Sigmoid colon (tissue), 4 donors: ENCODE measurements around the gene TTC33.

Source experiments
- EP300 ChIP-seq, 4 donors: sonication (generic); formaldehyde crosslinking; IDR thresholded peaks; one replicate each; pipeline ENCODE4 v1.6.1; 2017; ENCODE audit warnings: antibody characterized with exemption in 4 of 4
- TF ChIP-seq, protein P1 (sequence below), 4 experiments: fragments of 450-650 bp in 3 of 4; fragments of 200-600 bp in 1 of 4; IDR thresholded peaks; one replicate each; pipeline ENCODE4 v1.5.1; 2016 to 2019; ENCODE audit warnings: antibody characterized with exemption in 4 of 4, mild to moderate bottlenecking in 3 of 4, moderate library complexity in 2 of 4

- TF ChIP-seq, protein P1, sequence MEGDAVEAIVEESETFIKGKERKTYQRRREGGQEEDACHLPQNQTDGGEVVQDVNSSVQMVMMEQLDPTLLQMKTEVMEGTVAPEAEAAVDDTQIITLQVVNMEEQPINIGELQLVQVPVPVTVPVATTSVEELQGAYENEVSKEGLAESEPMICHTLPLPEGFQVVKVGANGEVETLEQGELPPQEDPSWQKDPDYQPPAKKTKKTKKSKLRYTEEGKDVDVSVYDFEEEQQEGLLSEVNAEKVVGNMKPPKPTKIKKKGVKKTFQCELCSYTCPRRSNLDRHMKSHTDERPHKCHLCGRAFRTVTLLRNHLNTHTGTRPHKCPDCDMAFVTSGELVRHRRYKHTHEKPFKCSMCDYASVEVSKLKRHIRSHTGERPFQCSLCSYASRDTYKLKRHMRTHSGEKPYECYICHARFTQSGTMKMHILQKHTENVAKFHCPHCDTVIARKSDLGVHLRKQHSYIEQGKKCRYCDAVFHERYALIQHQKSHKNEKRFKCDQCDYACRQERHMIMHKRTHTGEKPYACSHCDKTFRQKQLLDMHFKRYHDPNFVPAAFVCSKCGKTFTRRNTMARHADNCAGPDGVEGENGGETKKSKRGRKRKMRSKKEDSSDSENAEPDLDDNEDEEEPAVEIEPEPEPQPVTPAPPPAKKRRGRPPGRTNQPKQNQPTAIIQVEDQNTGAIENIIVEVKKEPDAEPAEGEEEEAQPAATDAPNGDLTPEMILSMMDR (IDR thresholded peaks at IDR 0.05) = no peak
- TF ChIP-seq EP300 (IDR thresholded peaks at IDR 0.05) = no peak
These were observed 83.3 kb downstream of the TTC33 start for GRCh38 chr5:40672425-40672824.
